Colonic mucosa (tissue), 4 donors: ENCODE data around the gene TMEM81. TPM values are rescaled to one million over a fixed set of nuclear protein-coding genes. Genes with fewer than 3 reads are reported as not detected.

Experiments used
- DNase-seq: peaks from one replicate; pipeline ENCODE4 v3.0.0-alpha.2; 2020
- H3K27ac ChIP-seq: fragments of 200-600 bp; one replicate; pipeline ENCODE4 v1.8.0; 2021
- H3K27me3 ChIP-seq: fragments of 200-600 bp; one replicate; pipeline ENCODE4 v1.8.0; 2021
- H3K36me3 ChIP-seq: fragments of 200-600 bp; one replicate; pipeline ENCODE4 v1.8.0; 2021
- H3K4me1 ChIP-seq: fragments of 200-600 bp; one replicate; pipeline ENCODE4 v1.8.0; 2021; ENCODE audit warnings: mild to moderate bottlenecking
- H3K4me3 ChIP-seq: fragments of 200-600 bp; one replicate; pipeline ENCODE4 v1.8.0; 2021
- H3K9ac ChIP-seq, 2 donors: one replicate each; pipeline ENCODE4 v1.7.0; 2013; ENCODE audit warnings: control low read depth in 2 of 2, low read depth in 2 of 2, low read length in 2 of 2
- H3K9me3 ChIP-seq: fragments of 200-600 bp; one replicate; pipeline ENCODE4 v1.8.0; 2021
- intact Hi-C: fragments of 100-400 bp; cut with DNase I; formaldehyde crosslinking; loops from one replicate; pipeline ENCODE4 v1.14.1; 2022
- total RNA-seq, 2 donors: library from RNA; stranded (reverse); fragmentation: NEBNext Ultra II Directional in 1 of 2; extraction: Animal tissue kit (Norgen Biotek cat#: 25700) in 1 of 2; gene quantifications; one replicate each; pipeline ENCODE4 v1.2.1, GENCODE V29; 2021
- TF ChIP-seq, protein P1 (sequence below): fragments of 200-600 bp; IDR thresholded peaks from one replicate; pipeline ENCODE4 v1.8.0; 2022; ENCODE audit warnings: antibody characterized with exemption, mild to moderate bottlenecking
- donor health status: healthy.
- donor health status: DM: no; HTN: no; CAD: no.
- donor health status: DM: no; HTN: no; CAD: no.

TMEM81 gene
- total RNA-seq, 2 donors from 2014 or later = 2.4 to 2.5 TPM

- intact Hi-C loops = no loop called here
- DNase-seq = no peak
- no peaks in the 10 kb centered on the region for H3K4me1 ChIP-seq
These were observed 26.3 kb downstream of the TMEM81 start for GRCh38 chr1:205057808-205058575.

DNA sequence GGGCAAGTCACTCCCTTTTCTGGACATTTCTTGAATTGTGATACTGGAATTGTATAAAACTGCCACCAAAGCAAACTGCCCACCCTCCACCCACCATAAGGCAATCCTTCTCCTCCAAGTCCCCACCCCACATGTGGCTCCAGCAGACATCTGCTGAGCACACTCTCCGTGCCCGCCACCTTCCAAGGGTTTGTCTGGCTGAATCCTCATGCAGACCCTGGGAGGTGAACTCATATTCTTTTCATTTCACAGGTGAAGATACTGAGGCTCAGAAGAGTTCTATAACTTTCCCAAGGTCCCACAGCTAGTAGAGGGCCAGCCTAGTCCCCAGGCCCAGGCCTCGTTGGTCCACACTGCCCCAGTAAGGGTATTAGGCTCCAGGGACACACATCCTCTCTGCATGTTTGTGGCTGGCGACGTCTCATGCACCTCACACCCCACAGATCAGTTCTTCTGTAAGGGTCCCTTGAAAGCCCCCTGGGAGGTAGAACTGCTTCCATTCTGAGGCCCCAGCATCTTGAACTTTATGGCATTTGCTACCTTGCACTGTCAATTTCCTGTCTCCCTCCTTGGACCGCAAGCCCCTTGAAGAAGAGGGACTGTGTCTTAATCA is 27.2 kb downstream of the TMEM81 start:
- H3K4me1 ChIP-seq = no peaks in the 10 kb centered on the region
- H3K4me3 ChIP-seq = no peak overlapping the region
- H3K9me3 ChIP-seq = no peaks in the 10 kb centered on the region
- H3K36me3 ChIP-seq = no peaks in the 10 kb centered on the region
- no peak overlapping the region for H3K9ac ChIP-seq
- no peaks in the 10 kb centered on the region for H3K27me3 ChIP-seq
- no peak overlapping the region for H3K27ac ChIP-seq
- TF ChIP-seq, protein P1, sequence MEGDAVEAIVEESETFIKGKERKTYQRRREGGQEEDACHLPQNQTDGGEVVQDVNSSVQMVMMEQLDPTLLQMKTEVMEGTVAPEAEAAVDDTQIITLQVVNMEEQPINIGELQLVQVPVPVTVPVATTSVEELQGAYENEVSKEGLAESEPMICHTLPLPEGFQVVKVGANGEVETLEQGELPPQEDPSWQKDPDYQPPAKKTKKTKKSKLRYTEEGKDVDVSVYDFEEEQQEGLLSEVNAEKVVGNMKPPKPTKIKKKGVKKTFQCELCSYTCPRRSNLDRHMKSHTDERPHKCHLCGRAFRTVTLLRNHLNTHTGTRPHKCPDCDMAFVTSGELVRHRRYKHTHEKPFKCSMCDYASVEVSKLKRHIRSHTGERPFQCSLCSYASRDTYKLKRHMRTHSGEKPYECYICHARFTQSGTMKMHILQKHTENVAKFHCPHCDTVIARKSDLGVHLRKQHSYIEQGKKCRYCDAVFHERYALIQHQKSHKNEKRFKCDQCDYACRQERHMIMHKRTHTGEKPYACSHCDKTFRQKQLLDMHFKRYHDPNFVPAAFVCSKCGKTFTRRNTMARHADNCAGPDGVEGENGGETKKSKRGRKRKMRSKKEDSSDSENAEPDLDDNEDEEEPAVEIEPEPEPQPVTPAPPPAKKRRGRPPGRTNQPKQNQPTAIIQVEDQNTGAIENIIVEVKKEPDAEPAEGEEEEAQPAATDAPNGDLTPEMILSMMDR = no peak
- DNase-seq = no peak
- intact Hi-C loops = no loop called here

More at GRCh38 chr1:205057808-205058575, 26.3 kb downstream of the TMEM81 start:
- Histone ChIP-seq H3K36me3 (no peaks in the 10 kb centered on the region), H3K27me3 (no peaks in the 10 kb centered on the region), H3K27ac (no peak overlapping the region), H3K9me3 (no peaks in the 10 kb centered on the region), H3K9ac (no peak overlapping the region), H3K4me3 (no peak overlapping the region)
- TF ChIP-seq, protein P1 = no peak

DNA sequence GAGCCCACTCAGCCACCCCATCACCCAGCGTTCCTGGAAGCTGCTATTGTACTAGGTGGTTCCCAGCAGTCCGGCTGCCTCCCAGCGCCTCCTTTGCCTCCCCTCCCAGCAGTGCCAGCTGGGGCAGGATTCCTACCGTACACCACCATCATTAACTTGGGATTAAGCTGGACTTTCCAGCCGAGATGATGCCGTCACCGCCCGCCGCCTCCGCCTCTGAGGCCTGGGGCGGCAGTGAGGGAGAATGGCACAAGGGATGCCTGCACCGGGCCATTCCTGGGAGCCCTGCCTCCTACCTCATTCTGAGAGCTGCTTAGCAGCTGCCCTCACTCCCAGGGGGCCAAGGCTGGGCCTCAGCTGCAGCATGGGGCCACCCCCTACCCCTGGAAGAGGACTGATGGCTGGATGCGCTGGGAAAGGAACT is 28.1 kb downstream of the TMEM81 start:
- Histone ChIP-seq H3K27me3 (no peaks in the 10 kb centered on the region), H3K9ac (no peak overlapping the region), H3K9me3 (no peaks in the 10 kb centered on the region), H3K4me3 (no peak overlapping the region), H3K4me1 (no peaks in the 10 kb centered on the region), H3K36me3 (no peaks in the 10 kb centered on the region), H3K27ac (no peak overlapping the region)
- TF ChIP-seq, protein P1 = no peak
- DNase-seq = no peak
- intact Hi-C loops = no loop called here

DNA sequence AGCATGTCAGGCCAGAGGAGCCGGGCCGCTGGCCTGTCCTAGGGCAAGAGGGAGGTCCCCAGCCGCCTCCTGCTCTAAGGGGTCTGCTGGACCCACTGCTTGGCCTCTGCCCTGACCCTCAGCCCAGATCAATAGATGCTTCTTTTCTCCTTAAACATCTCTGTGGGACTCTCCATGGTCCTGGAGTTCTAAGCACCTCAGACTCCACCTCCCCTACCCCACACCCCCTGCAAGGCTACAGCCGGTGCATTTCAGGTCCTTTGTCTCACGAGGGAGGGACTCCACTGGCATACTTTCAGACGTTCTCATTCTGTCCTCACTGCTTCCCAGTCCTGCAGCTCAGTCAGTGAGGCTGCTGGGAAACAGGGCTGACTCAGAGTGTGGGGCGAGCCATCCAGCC is 30.2 kb downstream of the TMEM81 start:
- TF ChIP-seq, protein P1 = no peak
- H3K27me3 ChIP-seq = no peaks in the 10 kb centered on the region
- H3K4me3 ChIP-seq = no peak overlapping the region
- no peak for DNase-seq
- no peaks in the 10 kb centered on the region for H3K36me3 ChIP-seq
- H3K9me3 ChIP-seq = no peaks in the 10 kb centered on the region
- no peak overlapping the region for H3K27ac ChIP-seq
- intact Hi-C loops = no loop called here
- no peaks in the 10 kb centered on the region for H3K4me1 ChIP-seq
- H3K9ac ChIP-seq = no peak overlapping the region

DNA sequence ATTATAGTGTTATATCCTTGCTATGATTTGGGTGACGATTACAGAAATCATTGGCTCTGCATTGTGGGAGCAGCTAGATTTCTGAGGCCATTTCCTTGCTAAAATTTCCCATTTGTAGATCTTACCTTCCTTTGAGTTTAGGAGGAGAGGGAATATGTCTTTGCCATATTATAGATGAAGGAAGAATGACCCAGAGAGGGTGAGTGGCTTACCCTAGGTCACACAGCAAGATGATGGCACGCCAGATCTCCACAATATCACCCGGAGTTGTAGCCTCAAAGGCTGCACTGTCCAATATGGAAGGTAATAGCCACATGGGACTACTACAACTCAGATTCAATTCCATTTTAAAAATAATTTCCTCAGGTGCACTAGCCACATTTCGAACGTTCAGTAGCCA is 31.0 kb downstream of the TMEM81 start:
- Histone ChIP-seq H3K36me3 (no peaks in the 10 kb centered on the region), H3K4me1 (no peaks in the 10 kb centered on the region), H3K4me3 (no peak overlapping the region), H3K27me3 (no peaks in the 10 kb centered on the region), H3K27ac (no peak overlapping the region), H3K9me3 (no peaks in the 10 kb centered on the region), H3K9ac (no peak overlapping the region)
- DNase-seq = no peak
- intact Hi-C loops = no loop called here
- TF ChIP-seq, protein P1 = no peak
